HepG2 (cell line): ENCODE data around the gene METTL5. TPM values are rescaled to one million over a fixed set of nuclear protein-coding genes. Genes with fewer than 3 reads are reported as not detected.

Experiments
- FUBP1 ChIP-seq: sonication (generic); formaldehyde crosslinking; IDR thresholded peaks from 2 replicates; pipeline ENCODE4 v1.5.1; 2020; ENCODE audit warnings: missing genetic modification reagents, mild to moderate bottlenecking, borderline replicate concordance
- HOXA3 ChIP-seq: sonication (generic); formaldehyde crosslinking; IDR thresholded peaks from 2 replicates; pipeline ENCODE4 v1.5.0; 2020; ENCODE audit warnings: missing genetic modification reagents
- KDM6A ChIP-seq: IDR thresholded peaks from 2 replicates; pipeline ENCODE4 v1.6.1; 2016; ENCODE audit warnings: low read depth
- MXD3 ChIP-seq: IDR thresholded peaks from 2 replicates; pipeline ENCODE4 v1.6.1; 2016; ENCODE audit warnings: mild to moderate bottlenecking, missing biosample characterization, missing genetic modification reagents
- PHF8 ChIP-seq: sonication (generic); formaldehyde crosslinking; IDR thresholded peaks from 2 replicates; pipeline ENCODE4 v1.5.0; 2020; ENCODE audit warnings: missing genetic modification reagents
- RBM22 ChIP-seq: fragments of 200-400 bp; formaldehyde crosslinking; optimal IDR thresholded peaks from 2 replicates; pipeline ENCODE3; 2017; ENCODE audit warnings: mild to moderate bottlenecking, low read length, moderate library complexity
- SOX6 ChIP-seq, 2 experiments: fragments of 450-650 bp in 1 of 2; sonication (generic) in 1 of 2; formaldehyde crosslinking in 1 of 2; IDR thresholded peaks; 2 replicates each; pipeline versions ENCODE4 v1.4.0 to v1.6.1; 2017 to 2020; ENCODE audit warnings: antibody characterized with exemption in 1 of 2, mild to moderate bottlenecking in 1 of 2, missing genetic modification reagents in 1 of 2
- TCF12 ChIP-seq, 2 experiments: fragments of 450-650 bp in 1 of 2; sonication (generic) in 1 of 2; formaldehyde crosslinking in 1 of 2; IDR thresholded peaks; 2 replicates each; pipeline versions ENCODE4 v1.6.1 to v1.8.0; 2017 to 2022; ENCODE audit warnings: antibody characterized with exemption in 1 of 2, mild to moderate bottlenecking in 1 of 2, missing genetic modification reagents in 1 of 2, moderate library complexity in 1 of 2
- TEAD3 ChIP-seq: optimal IDR thresholded peaks from 2 replicates; pipeline ENCODE3; 2016; ENCODE audit warnings: borderline replicate concordance
- ZBTB2 ChIP-seq: sonication (generic); formaldehyde crosslinking; IDR thresholded peaks from 2 replicates; pipeline ENCODE4 v1.8.0; 2022; ENCODE audit warnings: low read depth, missing genetic modification reagents
- ZBTB46 ChIP-seq: sonication (generic); formaldehyde crosslinking; IDR thresholded peaks from 2 replicates; pipeline ENCODE4 v1.4.0; 2020; ENCODE audit warnings: mild to moderate bottlenecking, missing genetic modification reagents, borderline replicate concordance
- ZFAT ChIP-seq: sonication (generic); formaldehyde crosslinking; conservative IDR thresholded peaks from 2 replicates; pipeline ENCODE4 v1.8.1; 2023; ENCODE audit warnings: missing genetic modification reagents, inconsistent platforms
- ZNF160 ChIP-seq: sonication (generic); formaldehyde crosslinking; IDR thresholded peaks from 2 replicates; pipeline ENCODE4 v1.8.0; 2022; ENCODE audit warnings: mild to moderate bottlenecking, inconsistent platforms, missing genetic modification reagents
- ZNF430 ChIP-seq: sonication (generic); formaldehyde crosslinking; IDR thresholded peaks from 2 replicates; pipeline ENCODE4 v1.9.0; 2021; ENCODE audit warnings: mild to moderate bottlenecking, missing genetic modification reagents
- ZNF576 ChIP-seq: sonication (generic); formaldehyde crosslinking; IDR thresholded peaks from 2 replicates; pipeline ENCODE4 v1.4.0; 2020; ENCODE audit warnings: mild to moderate bottlenecking, missing genetic modification reagents
- ZNF788 ChIP-seq: sonication (generic); formaldehyde crosslinking; IDR thresholded peaks from 2 replicates; pipeline ENCODE4 v1.5.0; 2020; ENCODE audit warnings: mild to moderate bottlenecking, missing genetic modification reagents, borderline replicate concordance
- polyA plus RNA-seq, 8 experiments: library from polyadenylated mRNA; depleted of rRNA in 3 of 8; stranded (reverse) in 7 of 8; unstranded in 1 of 8; fragments of >200 nt; fragmentation: Illumina TruSeq in 4 of 8; extraction: Trizol in 4 of 8; gene quantifications; 2 replicates each; pipeline versions ENCODE4 v1.2.1 to v1.2.3, GENCODE V29; 2011 to 2016; ENCODE audit warnings: low read depth in 4 of 8, missing spikeins in 1 of 8, mixed read lengths in 1 of 8; ENCODE audit not compliant: insufficient read depth in 1 of 8
- total RNA-seq, 5 experiments: library from RNA; depleted of rRNA; stranded (reverse); fragments of >200 nt; fragmentation: Illumina TruSeq; extraction: Trizol; gene quantifications; 2 replicates each; pipeline ENCODE4 v1.2.3, GENCODE V29; 2016; ENCODE audit warnings: low read depth in 1 of 5
- TF ChIP-seq, protein P1 (sequence below): sonication (generic); formaldehyde crosslinking; IDR thresholded peaks from 2 replicates; pipeline ENCODE4 v1.8.1; 2023; ENCODE audit warnings: missing genetic modification reagents, mild to moderate bottlenecking, borderline replicate concordance
- TF ChIP-seq, protein P2 (sequence below), 2 experiments: sonication (generic) in 1 of 2; formaldehyde crosslinking in 1 of 2; IDR thresholded peaks; 2 replicates each; pipeline versions ENCODE4 v1.4.0 to v1.6.1; 2018 to 2020; ENCODE audit warnings: missing genetic modification reagents in 2 of 2, borderline replicate concordance in 1 of 2, low read depth in 1 of 2, mild to moderate bottlenecking in 1 of 2, missing biosample characterization in 1 of 2

Gene METTL5
- total and polyA plus RNA-seq, 2 of the 13 experiments (the other 11 are each of a cell fraction or from before 2014, with no cell fraction given) = 50.7 to 95.1 TPM

- no peak for TF ChIP-seq TCF12 (IDR thresholded peaks at IDR 0.05)
- peak; percentile 47; the same call in 1 of the 2 replicates for TF ChIP-seq TCF12 (CRISPR knock-in tag; IDR thresholded peaks at IDR 0.05)
- TF ChIP-seq ZBTB2 = 0 out of 2 replicates have a peak, but pooled peaks have one; percentile 61
- TF ChIP-seq RBM22 = no peak
- no peak for TF ChIP-seq ZNF576 (CRISPR knock-in tag)
- TF ChIP-seq, protein P1, sequence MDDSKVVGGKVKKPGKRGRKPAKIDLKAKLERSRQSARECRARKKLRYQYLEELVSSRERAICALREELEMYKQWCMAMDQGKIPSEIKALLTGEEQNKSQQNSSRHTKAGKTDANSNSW (CRISPR knock-in tag) = no peak
- TF ChIP-seq, protein P2, sequence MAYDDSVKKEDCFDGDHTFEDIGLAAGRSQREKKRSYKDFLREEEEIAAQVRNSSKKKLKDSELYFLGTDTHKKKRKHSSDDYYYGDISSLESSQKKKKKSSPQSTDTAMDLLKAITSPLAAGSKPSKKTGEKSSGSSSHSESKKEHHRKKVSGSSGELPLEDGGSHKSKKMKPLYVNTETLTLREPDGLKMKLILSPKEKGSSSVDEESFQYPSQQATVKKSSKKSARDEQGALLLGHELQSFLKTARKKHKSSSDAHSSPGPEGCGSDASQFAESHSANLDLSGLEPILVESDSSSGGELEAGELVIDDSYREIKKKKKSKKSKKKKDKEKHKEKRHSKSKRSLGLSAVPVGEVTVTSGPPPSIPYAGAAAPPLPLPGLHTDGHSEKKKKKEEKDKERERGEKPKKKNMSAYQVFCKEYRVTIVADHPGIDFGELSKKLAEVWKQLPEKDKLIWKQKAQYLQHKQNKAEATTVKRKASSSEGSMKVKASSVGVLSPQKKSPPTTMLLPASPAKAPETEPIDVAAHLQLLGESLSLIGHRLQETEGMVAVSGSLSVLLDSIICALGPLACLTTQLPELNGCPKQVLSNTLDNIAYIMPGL (CRISPR knock-in tag; IDR thresholded peaks at IDR 0.05; ENCODE audit: borderline replicate concordance in 1 of 2, low read depth in 1 of 2) = peak; percentile 48 to 65
- TF ChIP-seq FUBP1 (CRISPR knock-in tag) = no peak
- no peak for TF ChIP-seq ZBTB46 (CRISPR knock-in tag)
- no peak for TF ChIP-seq KDM6A (CRISPR knock-in tag)
- 0 out of 2 replicates have a peak, but pooled peaks have one; percentile 55 for TF ChIP-seq ZNF430 (CRISPR knock-in tag)
- peak; percentile 89 for TF ChIP-seq PHF8 (CRISPR knock-in tag)
- no peak; the same call in none of the 2 replicates for TF ChIP-seq MXD3 (CRISPR knock-in tag)
- TF ChIP-seq ZNF160 = 0 out of 2 replicates have a peak, but pooled peaks have one; percentile 41
- peak; percentile 3; the same call in 1 of the 2 replicates for TF ChIP-seq ZFAT (CRISPR knock-in tag)
- TF ChIP-seq ZNF788 (CRISPR knock-in tag) = peak; percentile 3; the same call in 1 of the 2 replicates
- peak; percentile 79 for TF ChIP-seq HOXA3 (CRISPR knock-in tag)
- peak; percentile 16 for TF ChIP-seq TEAD3
- TF ChIP-seq SOX6 (IDR thresholded peaks at IDR 0.05) = no peak
- no peak for TF ChIP-seq SOX6 (CRISPR knock-in tag; IDR thresholded peaks at IDR 0.05)
Observed at GRCh38 chr2:169827272-169828140, 2.8 kb upstream of the METTL5 start, which contains the start of gene UBR3 (continued).
